Fibroblast of lung (primary cell): ENCODE measurements around the gene MPC2. TPM values are rescaled to one million over a fixed set of nuclear protein-coding genes. Genes with fewer than 3 reads are reported as not detected.

Experiments used
- DNase-seq, 2 donors: peaks; one replicate each; pipeline versions ENCODE4 v3.0.0 to v3.0.0-alpha.2; 2010; ENCODE audit warnings: low read depth in 2 of 2
- H2AFZ ChIP-seq: 2 replicates; pipeline ENCODE4 v1.5.1; 2012; ENCODE audit warnings: low read length, control low read depth, inconsistent platforms
- H3K27ac ChIP-seq: 2 replicates; pipeline ENCODE4 v1.5.1; 2011; ENCODE audit warnings: low read length, control low read depth; ENCODE audit not compliant: insufficient read depth
- H3K27me3 ChIP-seq: 2 replicates; pipeline ENCODE4 v1.5.1; 2011; ENCODE audit warnings: mild to moderate bottlenecking, low read length; ENCODE audit not compliant: control insufficient read depth, insufficient read depth
- H3K36me3 ChIP-seq: 2 replicates; pipeline ENCODE4 v1.5.1; 2011; ENCODE audit warnings: low read length; ENCODE audit not compliant: control insufficient read depth, insufficient read depth
- H3K4me1 ChIP-seq: 2 replicates; pipeline ENCODE4 v1.5.1; 2011; ENCODE audit warnings: low read length; ENCODE audit not compliant: control insufficient read depth, insufficient read depth; ENCODE audit errors: extremely low read depth
- H3K4me2 ChIP-seq: 2 replicates; pipeline ENCODE4 v1.5.1; 2011; ENCODE audit warnings: low read length, control low read depth; ENCODE audit not compliant: insufficient read depth; ENCODE audit errors: extremely low read depth
- H3K4me3 ChIP-seq, 4 experiments: fragments of 200-600 bp in 1 of 4; sonication (generic) in 1 of 4; replicated peaks in 1 of 4; 2 replicates each; pipeline ENCODE4 v1.5.1; 2011 to 2016; ENCODE audit warnings: low read length in 4 of 4, low read depth in 3 of 4, mild to moderate bottlenecking in 3 of 4, control low read depth in 2 of 4, inconsistent platforms in 1 of 4, mixed read lengths in 1 of 4; ENCODE audit not compliant: insufficient read depth in 1 of 4; ENCODE audit errors: control extremely low read depth in 1 of 4
- H3K79me2 ChIP-seq: 2 replicates; pipeline ENCODE4 v1.5.1; 2012; ENCODE audit warnings: mild to moderate bottlenecking, low read length, inconsistent platforms; ENCODE audit not compliant: control insufficient read depth, insufficient read depth
- H3K9ac ChIP-seq: 2 replicates; pipeline ENCODE4 v1.5.1; 2011; ENCODE audit warnings: mild to moderate bottlenecking, low read length, control low read depth; ENCODE audit not compliant: insufficient read depth
- H3K9me3 ChIP-seq: 2 replicates; pipeline ENCODE4 v1.5.1; 2012; ENCODE audit warnings: low read depth, low read length; ENCODE audit not compliant: control insufficient read depth, insufficient read depth
- H4K20me1 ChIP-seq: 2 replicates; pipeline ENCODE4 v1.5.1; 2011; ENCODE audit warnings: low read length; ENCODE audit not compliant: control insufficient read depth, insufficient read depth; ENCODE audit errors: extremely low read depth
- CTCF ChIP-seq, 2 donors: IDR thresholded peaks in 1 of 2; conservative IDR thresholded peaks in 1 of 2; 1 replicate in 1 of 2; 2 replicates in 1 of 2; pipeline ENCODE4 v1.5.1; 2011 to 2012; ENCODE audit warnings: low read length in 2 of 2, control low read depth in 1 of 2, inconsistent platforms in 1 of 2, low read depth in 1 of 2, mild to moderate bottlenecking in 1 of 2
- EZH2 ChIP-seq: IDR thresholded peaks from 2 replicates; pipeline ENCODE4 v1.5.1; 2012; ENCODE audit warnings: low read length, control low read depth, mild to moderate bottlenecking; ENCODE audit errors: missing control alignments
- polyA plus RNA-seq, 2 donors: library from polyadenylated mRNA; depleted of rRNA in 1 of 2; stranded (reverse) in 1 of 2; unstranded in 1 of 2; fragments of >200 nt; gene quantifications; 2 replicates each; pipeline ENCODE4 v1.2.1, GENCODE V29; 2011 to 2012; ENCODE audit warnings: missing spikeins in 1 of 2
- total RNA-seq: library from RNA; depleted of rRNA; stranded (reverse); fragments of >200 nt; gene quantifications from 2 replicates; pipeline ENCODE4 v1.2.1, GENCODE V29; 2014

The MPC2 gene
- total and polyA plus RNA-seq, 2 donors (not counting 1 experiment from before 2014, with no cell fraction given), result 35.2 to 58.7 TPM

GRCh38 chr1:167900907-167901306 lies 36.0 kb downstream of the MPC2 start:
- no peak overlapping the region for H2AFZ ChIP-seq
- H3K4me1 ChIP-seq, result no peaks in the 10 kb centered on the region
- no peaks in the 10 kb centered on the region for H3K79me2 ChIP-seq
- H3K27me3 ChIP-seq, result no peaks in the 10 kb centered on the region
- H3K9ac ChIP-seq, result no peak overlapping the region
- H3K36me3 ChIP-seq, result no peaks in the 10 kb centered on the region
- no peaks in the 10 kb centered on the region for H3K9me3 ChIP-seq
- H3K4me3 ChIP-seq, result no peak overlapping the region
- no peak overlapping the region for H3K27ac ChIP-seq
- no peaks in the 10 kb centered on the region for H4K20me1 ChIP-seq
- TF ChIP-seq EZH2, result no peak
- no peak for TF ChIP-seq CTCF (conservative IDR thresholded peaks at IDR 0.05 in 1 of 2, IDR thresholded peaks at IDR 0.05 in 1 of 2; ENCODE audit: low read depth in 1 of 2, low read length in 2 of 2)
- no peak overlapping the region for H3K4me2 ChIP-seq
- no peak for DNase-seq

GRCh38 chr1:167899253-167899681 lies 37.6 kb downstream of the MPC2 start:
- no peak overlapping the region for H3K27ac ChIP-seq
- no peaks in the 10 kb centered on the region for H3K79me2 ChIP-seq
- no peak overlapping the region for H2AFZ ChIP-seq
- no peak overlapping the region for H3K4me2 ChIP-seq
- H3K9me3 ChIP-seq, result no peaks in the 10 kb centered on the region
- DNase-seq, result peak; percentile 66 to 80
- no peaks in the 10 kb centered on the region for H3K27me3 ChIP-seq
- no peaks in the 10 kb centered on the region for H4K20me1 ChIP-seq
- TF ChIP-seq EZH2 (no peak), CTCF (conservative IDR thresholded peaks at IDR 0.05 in 1 of 2, IDR thresholded peaks at IDR 0.05 in 1 of 2; ENCODE audit: low read depth in 1 of 2, low read length in 2 of 2) (no peak)
- no peaks in the 10 kb centered on the region for H3K4me1 ChIP-seq
- H3K4me3 ChIP-seq, result no peak overlapping the region
- H3K9ac ChIP-seq, result no peak overlapping the region
- H3K36me3 ChIP-seq, result no peaks in the 10 kb centered on the region

GRCh38 chr1:167898578-167899222 lies 38.2 kb downstream of the MPC2 start:
- no peak for TF ChIP-seq CTCF (conservative IDR thresholded peaks at IDR 0.05 in 1 of 2, IDR thresholded peaks at IDR 0.05 in 1 of 2; ENCODE audit: low read depth in 1 of 2, low read length in 2 of 2)
- TF ChIP-seq EZH2, result no peak
- DNase-seq, result no peak
- H3K9me3 ChIP-seq, result no peaks in the 10 kb centered on the region
- H3K27me3 ChIP-seq, result no peaks in the 10 kb centered on the region
- H3K4me3 ChIP-seq, result no peak overlapping the region
- no peaks in the 10 kb centered on the region for H3K79me2 ChIP-seq
- no peaks in the 10 kb centered on the region for H3K4me1 ChIP-seq
- H3K27ac ChIP-seq, result no peak overlapping the region
- no peak overlapping the region for H2AFZ ChIP-seq
- H3K36me3 ChIP-seq, result no peaks in the 10 kb centered on the region
- H3K9ac ChIP-seq, result no peak overlapping the region
- no peak overlapping the region for H3K4me2 ChIP-seq
- H4K20me1 ChIP-seq, result no peaks in the 10 kb centered on the region
